HepG2 (cell line): ENCODE measurements around the gene ERC1. TPM values are rescaled to one million over a fixed set of nuclear protein-coding genes. Genes with fewer than 3 reads are reported as not detected.

Experiments
- CENPBD1 ChIP-seq: sonication (generic); formaldehyde crosslinking; IDR thresholded peaks from 2 replicates; pipeline ENCODE4 v1.8.0; 2022; ENCODE audit warnings: missing genetic modification reagents, low read depth, mild to moderate bottlenecking, borderline replicate concordance
- DNMT3B ChIP-seq: conservative IDR thresholded peaks from 2 replicates; pipeline ENCODE4 v1.6.1; 2016; ENCODE audit warnings: missing biosample characterization, control low read depth
- FOSL1 ChIP-seq: sonication (generic); formaldehyde crosslinking; IDR thresholded peaks from 2 replicates; pipeline ENCODE4 v1.9.0; 2021; ENCODE audit warnings: missing genetic modification reagents, borderline replicate concordance
- GFI1 ChIP-seq: sonication (generic); formaldehyde crosslinking; IDR thresholded peaks from 2 replicates; pipeline ENCODE4 v1.5.0; 2020; ENCODE audit warnings: missing genetic modification reagents, mild to moderate bottlenecking, borderline replicate concordance
- NCOA2 ChIP-seq: sonication (generic); formaldehyde crosslinking; IDR thresholded peaks from 2 replicates; pipeline ENCODE4 v1.8.0; 2022; ENCODE audit warnings: inconsistent platforms
- NR2F6 ChIP-seq, 2 experiments: IDR thresholded peaks; 2 replicates each; pipeline ENCODE4 v1.6.1; 2016; ENCODE audit warnings: antibody characterized with exemption in 1 of 2, mild to moderate bottlenecking in 1 of 2
- PRDM15 ChIP-seq: sonication (generic); formaldehyde crosslinking; IDR thresholded peaks from 2 replicates; pipeline ENCODE4 v1.4.0; 2020; ENCODE audit warnings: missing genetic modification reagents
- RNF219 ChIP-seq: sonication (generic); formaldehyde crosslinking; IDR thresholded peaks from 2 replicates; pipeline ENCODE4 v1.5.0; 2020; ENCODE audit warnings: mild to moderate bottlenecking, missing genetic modification reagents
- SOX13 ChIP-seq, 3 experiments: fragments of 450-650 bp in 1 of 3; sonication (generic) in 1 of 3; formaldehyde crosslinking in 1 of 3; IDR thresholded peaks in 2 of 3; conservative IDR thresholded peaks in 1 of 3; 2 replicates each; pipeline versions ENCODE4 v1.5.0 to v1.6.1; 2016 to 2020; ENCODE audit warnings: antibody characterized with exemption in 1 of 3, mild to moderate bottlenecking in 1 of 3, missing compliant biosample characterization in 1 of 3, missing genetic modification reagents in 1 of 3, moderate library complexity in 1 of 3
- TIGD3 ChIP-seq: sonication (generic); formaldehyde crosslinking; IDR thresholded peaks from 2 replicates; pipeline ENCODE4 v1.5.1; 2020; ENCODE audit warnings: mild to moderate bottlenecking, missing genetic modification reagents, borderline replicate concordance
- TRAFD1 ChIP-seq: sonication (generic); formaldehyde crosslinking; IDR thresholded peaks from 2 replicates; pipeline ENCODE4 v1.5.1; 2020; ENCODE audit warnings: missing genetic modification reagents, mild to moderate bottlenecking, borderline replicate concordance
- ZBTB46 ChIP-seq: sonication (generic); formaldehyde crosslinking; IDR thresholded peaks from 2 replicates; pipeline ENCODE4 v1.4.0; 2020; ENCODE audit warnings: mild to moderate bottlenecking, missing genetic modification reagents, borderline replicate concordance
- ZKSCAN8 ChIP-seq: IDR thresholded peaks from 2 replicates; pipeline ENCODE4 v1.6.1; 2016; ENCODE audit warnings: borderline replicate concordance, missing genetic modification reagents, missing compliant biosample characterization
- ZNF12 ChIP-seq: sonication (generic); formaldehyde crosslinking; IDR thresholded peaks from 2 replicates; pipeline ENCODE4 v1.5.0; 2020; ENCODE audit warnings: missing genetic modification reagents
- ZNF576 ChIP-seq: sonication (generic); formaldehyde crosslinking; IDR thresholded peaks from 2 replicates; pipeline ENCODE4 v1.4.0; 2020; ENCODE audit warnings: mild to moderate bottlenecking, missing genetic modification reagents
- polyA plus RNA-seq, 8 experiments: library from polyadenylated mRNA; depleted of rRNA in 3 of 8; stranded (reverse) in 7 of 8; unstranded in 1 of 8; fragments of >200 nt; fragmentation: Illumina TruSeq in 4 of 8; extraction: Trizol in 4 of 8; gene quantifications; 2 replicates each; pipeline versions ENCODE4 v1.2.1 to v1.2.3, GENCODE V29; 2011 to 2016; ENCODE audit warnings: low read depth in 4 of 8, missing spikeins in 1 of 8, mixed read lengths in 1 of 8; ENCODE audit not compliant: insufficient read depth in 1 of 8
- total RNA-seq, 5 experiments: library from RNA; depleted of rRNA; stranded (reverse); fragments of >200 nt; fragmentation: Illumina TruSeq; extraction: Trizol; gene quantifications; 2 replicates each; pipeline ENCODE4 v1.2.3, GENCODE V29; 2016; ENCODE audit warnings: low read depth in 1 of 5

The ERC1 gene
- total and polyA plus RNA-seq, 2 of the 13 experiments (the other 11 are each of a cell fraction or from before 2014, with no cell fraction given), result 6.1 to 12.4 TPM

- TF ChIP-seq TRAFD1 (no peak), SOX13 (IDR thresholded peaks at IDR 0.05) (no peak), SOX13 (CRISPR knock-in tag; conservative IDR thresholded peaks at IDR 0.05 in 1 of 2, IDR thresholded peaks at IDR 0.05 in 1 of 2) (peak in 1 of 2 experiments; percentile 35; a peak in 1 of 4 replicates), FOSL1 (CRISPR knock-in tag) (no peak), NR2F6 (IDR thresholded peaks at IDR 0.05) (0 out of 2 replicates have a peak, but pooled peaks have one; percentile 10), NR2F6 (CRISPR knock-in tag; IDR thresholded peaks at IDR 0.05) (peak; percentile 49; the same call in 1 of the 2 replicates), GFI1 (CRISPR knock-in tag) (no peak), PRDM15 (no peak), ZKSCAN8 (CRISPR knock-in tag) (no peak; the same call in 1 of the 2 replicates), ZNF576 (CRISPR knock-in tag) (no peak), ZBTB46 (no peak), ZNF12 (CRISPR knock-in tag) (no peak), DNMT3B (CRISPR knock-in tag) (0 out of 2 replicates have a peak, but pooled peaks have one; percentile 59), RNF219 (no peak), TIGD3 (no peak), NCOA2 (CRISPR knock-in tag) (no peak), CENPBD1 (CRISPR knock-in tag) (no peak; the same call in 1 of the 2 replicates)
Measured at GRCh38 chr12:990661-991349, at the start of gene ERC1 (continued).
